ENCODE results near the gene NRTN. TPM values are rescaled to one million over a fixed set of nuclear protein-coding genes. Genes with fewer than 3 reads are reported as not detected.

NRTN gene
- total and polyA plus RNA-seq, 2 of the 13 experiments (the other 11 are each of a cell fraction or from before 2014, with no cell fraction given): 4.1 to 5.3 TPM

DNA sequence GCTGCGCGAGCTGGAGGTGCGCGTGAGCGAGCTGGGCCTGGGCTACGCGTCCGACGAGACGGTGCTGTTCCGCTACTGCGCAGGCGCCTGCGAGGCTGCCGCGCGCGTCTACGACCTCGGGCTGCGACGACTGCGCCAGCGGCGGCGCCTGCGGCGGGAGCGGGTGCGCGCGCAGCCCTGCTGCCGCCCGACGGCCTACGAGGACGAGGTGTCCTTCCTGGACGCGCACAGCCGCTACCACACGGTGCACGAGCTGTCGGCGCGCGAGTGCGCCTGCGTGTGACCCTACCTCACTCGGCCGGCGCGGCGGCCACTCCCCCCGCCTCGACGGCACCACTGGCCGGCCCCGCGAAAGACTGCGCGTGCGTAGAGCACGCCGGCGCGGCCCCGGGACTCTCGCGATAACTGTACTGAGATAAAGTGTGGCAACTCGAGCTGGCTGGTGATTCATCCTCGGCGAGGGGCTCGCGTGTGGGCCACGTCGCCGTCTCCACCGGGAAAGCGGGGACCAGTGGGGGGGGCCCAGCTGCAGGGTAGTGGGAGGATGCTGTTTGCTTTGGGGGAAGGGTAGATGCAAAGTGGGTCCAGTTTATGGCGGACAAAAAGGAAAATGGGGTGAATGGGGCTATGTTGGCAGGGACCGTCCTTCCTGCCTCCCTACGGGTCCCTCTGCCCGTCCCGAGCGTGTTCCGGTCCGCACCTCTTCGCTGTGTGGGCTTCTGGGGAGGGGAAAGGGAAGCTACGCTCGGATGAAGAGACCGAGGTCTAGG lies 23.2 kb downstream of the NRTN start (continued):
- peak in 1 of 2 experiments; percentile 67; a peak in 3 of 4 replicates for TF ChIP-seq HMGXB4 (CRISPR knock-in tag; IDR thresholded peaks at IDR 0.05; ENCODE audit: borderline replicate concordance in 1 of 2, low read depth in 1 of 2)
- TF ChIP-seq, protein P1, sequence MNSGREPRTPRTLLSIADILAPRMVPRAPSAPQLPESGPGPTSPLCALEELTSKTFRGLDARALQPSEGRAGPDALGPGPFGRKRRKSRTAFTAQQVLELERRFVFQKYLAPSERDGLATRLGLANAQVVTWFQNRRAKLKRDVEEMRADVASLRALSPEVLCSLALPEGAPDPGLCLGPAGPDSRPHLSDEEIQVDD (CRISPR knock-in tag; IDR thresholded peaks at IDR 0.05; ENCODE audit: borderline replicate concordance): no peak; the same call in 1 of the 2 replicates
- no peak for TF ChIP-seq NFYC (CRISPR knock-in tag; IDR thresholded peaks at IDR 0.05)
- TF ChIP-seq ZBTB3 (CRISPR knock-in tag; IDR thresholded peaks at IDR 0.05; ENCODE audit: borderline replicate concordance, low read depth): peak; percentile 56; the same call in 1 of the 2 replicates
- TF ChIP-seq, protein P2, sequence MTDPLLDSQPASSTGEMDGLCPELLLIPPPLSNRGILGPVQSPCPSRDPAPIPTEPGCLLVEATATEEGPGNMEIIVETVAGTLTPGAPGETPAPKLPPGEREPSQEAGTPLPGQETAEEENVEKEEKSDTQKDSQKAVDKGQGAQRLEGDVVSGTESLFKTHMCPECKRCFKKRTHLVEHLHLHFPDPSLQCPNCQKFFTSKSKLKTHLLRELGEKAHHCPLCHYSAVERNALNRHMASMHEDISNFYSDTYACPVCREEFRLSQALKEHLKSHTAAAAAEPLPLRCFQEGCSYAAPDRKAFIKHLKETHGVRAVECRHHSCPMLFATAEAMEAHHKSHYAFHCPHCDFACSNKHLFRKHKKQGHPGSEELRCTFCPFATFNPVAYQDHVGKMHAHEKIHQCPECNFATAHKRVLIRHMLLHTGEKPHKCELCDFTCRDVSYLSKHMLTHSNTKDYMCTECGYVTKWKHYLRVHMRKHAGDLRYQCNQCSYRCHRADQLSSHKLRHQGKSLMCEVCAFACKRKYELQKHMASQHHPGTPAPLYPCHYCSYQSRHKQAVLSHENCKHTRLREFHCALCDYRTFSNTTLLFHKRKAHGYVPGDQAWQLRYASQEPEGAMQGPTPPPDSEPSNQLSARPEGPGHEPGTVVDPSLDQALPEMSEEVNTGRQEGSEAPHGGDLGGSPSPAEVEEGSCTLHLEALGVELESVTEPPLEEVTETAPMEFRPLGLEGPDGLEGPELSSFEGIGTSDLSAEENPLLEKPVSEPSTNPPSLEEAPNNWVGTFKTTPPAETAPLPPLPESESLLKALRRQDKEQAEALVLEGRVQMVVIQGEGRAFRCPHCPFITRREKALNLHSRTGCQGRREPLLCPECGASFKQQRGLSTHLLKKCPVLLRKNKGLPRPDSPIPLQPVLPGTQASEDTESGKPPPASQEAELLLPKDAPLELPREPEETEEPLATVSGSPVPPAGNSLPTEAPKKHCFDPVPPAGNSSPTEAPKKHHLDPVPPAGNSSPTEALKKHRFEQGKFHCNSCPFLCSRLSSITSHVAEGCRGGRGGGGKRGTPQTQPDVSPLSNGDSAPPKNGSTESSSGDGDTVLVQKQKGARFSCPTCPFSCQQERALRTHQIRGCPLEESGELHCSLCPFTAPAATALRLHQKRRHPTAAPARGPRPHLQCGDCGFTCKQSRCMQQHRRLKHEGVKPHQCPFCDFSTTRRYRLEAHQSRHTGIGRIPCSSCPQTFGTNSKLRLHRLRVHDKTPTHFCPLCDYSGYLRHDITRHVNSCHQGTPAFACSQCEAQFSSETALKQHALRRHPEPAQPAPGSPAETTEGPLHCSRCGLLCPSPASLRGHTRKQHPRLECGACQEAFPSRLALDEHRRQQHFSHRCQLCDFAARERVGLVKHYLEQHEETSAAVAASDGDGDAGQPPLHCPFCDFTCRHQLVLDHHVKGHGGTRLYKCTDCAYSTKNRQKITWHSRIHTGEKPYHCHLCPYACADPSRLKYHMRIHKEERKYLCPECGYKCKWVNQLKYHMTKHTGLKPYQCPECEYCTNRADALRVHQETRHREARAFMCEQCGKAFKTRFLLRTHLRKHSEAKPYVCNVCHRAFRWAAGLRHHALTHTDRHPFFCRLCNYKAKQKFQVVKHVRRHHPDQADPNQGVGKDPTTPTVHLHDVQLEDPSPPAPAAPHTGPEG (CRISPR knock-in tag; IDR thresholded peaks at IDR 0.05): no peak
- TF ChIP-seq ZNF660 (CRISPR knock-in tag; IDR thresholded peaks at IDR 0.05; ENCODE audit: borderline replicate concordance, low read depth): no peak
- no peak for TF ChIP-seq FOXP1 (IDR thresholded peaks at IDR 0.05)
- 0 out of 2 replicates have a peak, but pooled peaks have one; percentile 11 for TF ChIP-seq FOXP1 (CRISPR knock-in tag; IDR thresholded peaks at IDR 0.05)
- no peak for TF ChIP-seq TCF7L2 (IDR thresholded peaks at IDR 0.05; ENCODE audit: low read depth, low read length)
- peak; percentile 82; the same call in 1 of the 2 replicates for TF ChIP-seq TAF1 (CRISPR knock-in tag; IDR thresholded peaks at IDR 0.05)
- TF ChIP-seq MBD4 (IDR thresholded peaks at IDR 0.05; ENCODE audit: borderline replicate concordance, low read length): no peak
- peak; percentile 57 for TF ChIP-seq JARID2 (CRISPR knock-in tag; IDR thresholded peaks at IDR 0.05; ENCODE audit: insufficient replicate concordance)
- no peak for TF ChIP-seq MTA3 (CRISPR knock-in tag; IDR thresholded peaks at IDR 0.05)
- peak; percentile 97 for TF ChIP-seq ZNF274 (CRISPR knock-in tag; IDR thresholded peaks at IDR 0.05)
- TF ChIP-seq SIX4 (CRISPR knock-in tag; IDR thresholded peaks at IDR 0.05): peak; percentile 67; the same call in 1 of the 2 replicates
- TF ChIP-seq, protein P3, sequence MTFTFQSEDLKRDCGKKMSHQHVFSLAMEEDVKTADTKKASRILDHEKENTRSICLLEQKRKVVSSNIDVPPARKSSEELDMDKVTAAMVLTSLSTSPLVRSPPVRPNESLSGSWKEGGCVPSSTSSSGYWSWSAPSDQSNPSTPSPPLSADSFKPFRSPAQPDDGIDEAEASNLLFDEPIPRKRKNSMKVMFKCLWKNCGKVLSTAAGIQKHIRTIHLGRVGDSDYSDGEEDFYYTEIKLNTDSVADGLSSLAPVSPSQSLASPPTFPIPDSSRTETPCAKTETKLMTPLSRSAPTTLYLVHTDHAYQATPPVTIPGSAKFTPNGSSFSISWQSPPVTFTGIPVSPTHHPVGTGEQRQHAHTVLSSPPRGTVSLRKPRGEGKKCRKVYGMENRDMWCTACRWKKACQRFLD (CRISPR knock-in tag; IDR thresholded peaks at IDR 0.05; ENCODE audit: borderline replicate concordance): no peak; the same call in 1 of the 2 replicates
- TF ChIP-seq FOXM1 (CRISPR knock-in tag; IDR thresholded peaks at IDR 0.05): no peak
- TF ChIP-seq, protein P4, sequence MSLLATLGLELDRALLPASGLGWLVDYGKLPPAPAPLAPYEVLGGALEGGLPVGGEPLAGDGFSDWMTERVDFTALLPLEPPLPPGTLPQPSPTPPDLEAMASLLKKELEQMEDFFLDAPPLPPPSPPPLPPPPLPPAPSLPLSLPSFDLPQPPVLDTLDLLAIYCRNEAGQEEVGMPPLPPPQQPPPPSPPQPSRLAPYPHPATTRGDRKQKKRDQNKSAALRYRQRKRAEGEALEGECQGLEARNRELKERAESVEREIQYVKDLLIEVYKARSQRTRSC (CRISPR knock-in tag; IDR thresholded peaks at IDR 0.05; ENCODE audit: low read depth): no peak
- TF ChIP-seq ZNF282 (IDR thresholded peaks at IDR 0.05; ENCODE audit: partially characterized antibody): no peak
